Activated CD4-positive, alpha-beta memory T cell treated with anti-CD3 and anti-CD28 coated beads, Interleukin-2, amount 10 ng/mL, durations not matched to agents 7 days and 5 days (primary cell): Measurements from ENCODE around the gene DDAH2. TPM values are rescaled to one million over a fixed set of nuclear protein-coding genes. Genes with fewer than 3 reads are reported as not detected.

Source experiments
- CTCF ChIA-PET: fragments of 350-600 bp; sonication (Branson Sonifier 250); formaldehyde crosslinking; loops from one replicate; lab custom pipeline; 2021; ENCODE audit warnings: antibody characterized with exemption, inconsistent platforms; lab: Charles Lee
- POLR2A ChIA-PET: fragments of 350-600 bp; sonication (Branson Sonifier 250); formaldehyde crosslinking; loops from one replicate; lab custom pipeline; 2021; ENCODE audit warnings: antibody characterized with exemption; lab: Charles Lee
- DNase-seq: peaks from one replicate; pipeline ENCODE4 v3.0.0-alpha.2; 2020
- H3K27ac Mint-ChIP-seq: one replicate; pipeline ENCODE4 v1.8.0; 2021; ENCODE audit warnings: mild to moderate bottlenecking, mixed read lengths
- H3K27me3 Mint-ChIP-seq: one replicate; pipeline ENCODE4 v1.8.0; 2021; ENCODE audit warnings: mixed read lengths
- H3K36me3 Mint-ChIP-seq: one replicate; pipeline ENCODE4 v1.8.0; 2021; ENCODE audit warnings: low read depth, mixed read lengths
- H3K4me1 Mint-ChIP-seq: one replicate; pipeline ENCODE4 v1.8.0; 2021; ENCODE audit warnings: mixed read lengths
- H3K4me3 Mint-ChIP-seq: one replicate; pipeline ENCODE4 v1.8.0; 2021; ENCODE audit warnings: mild to moderate bottlenecking, mixed read lengths
- H3K9me3 Mint-ChIP-seq: one replicate; pipeline ENCODE4 v1.8.0; 2021; ENCODE audit warnings: mixed read lengths
- total RNA-seq, 2 experiments: library from RNA; stranded (reverse); gene quantifications; one replicate each; pipeline ENCODE4 v1.2.3, GENCODE V29; 2021

DDAH2 gene
- total RNA-seq, 2 experiments from 2014 or later, result 22.1 to 23.9 TPM

GRCh38 chr6:31705931-31706330, 23.2 kb downstream of the DDAH2 start:
- ChIA-PET POLR2A (no interaction called here), CTCF (interaction anchor here (1.4 kb wide), 1 partner anchor 32 kb away, joined by 3 read pairs; no protein-coding TSS in a partner anchor)
- Mint-ChIP-seq H3K4me3 (no peak overlapping the region), H3K9me3 (no peaks in the 10 kb centered on the region), H3K27ac (no peak overlapping the region), H3K4me1 (peaks cover 29% of the 10 kb centered on the region), H3K36me3 (peaks cover 4% of the 10 kb centered on the region), H3K27me3 (no peaks in the 10 kb centered on the region)
- no peak for DNase-seq

- H3K27me3 Mint-ChIP-seq, result no peaks in the 10 kb centered on the region
- peak within 1 kb of the TSS; percentile 95 for H3K27ac Mint-ChIP-seq
- H3K9me3 Mint-ChIP-seq, result no peaks in the 10 kb centered on the region
- POLR2A ChIA-PET, result interaction anchor here (0.7 to 3.7 kb wide), 25 partner anchors 8 to 195 kb away, joined by 3 to 73 read pairs (median 4); partner anchors contain the start of genes BAG6, C6orf47, CLIC1 and CSNK2B
- H3K4me1 Mint-ChIP-seq, result peaks cover 32% of the 10 kb centered on the region
- H3K4me3 Mint-ChIP-seq, result peak within 1 kb of the TSS; percentile 98
- peaks cover 14% of the 10 kb centered on the region for H3K36me3 Mint-ChIP-seq
- DNase-seq, result peak; percentile 98
- CTCF ChIA-PET, result interaction anchor here (0.6 to 2.6 kb wide), 11 partner anchors 9 to 249 kb away, joined by 3 to 18 read pairs (median 3); partner anchors contain the start of genes C6orf47, EHMT2 and MSH5
Measured at GRCh38 chr6:31702819-31703716, 26.0 kb downstream of the DDAH2 start, which contains the start of gene ABHD16A. Gene ABHD16A, minus strand, starts transcription at chr6:31703324. Its CDS starts 43 bp downstream, at chr6:31703281.

- POLR2A ChIA-PET, result interaction anchor here (0.7 to 3.7 kb wide), 20 partner anchors 9 to 196 kb away, joined by 3 to 73 read pairs (median 4); partner anchors contain the start of genes BAG6, C6orf47, CLIC1 and CSNK2B
- CTCF ChIA-PET, result interaction anchor here (0.6 to 2.6 kb wide), 4 partner anchors 36 to 128 kb away, joined by 3 to 18 read pairs (median 6); partner anchors contain the start of gene MSH5
- peak overlapping the region; percentile 95 for H3K27ac Mint-ChIP-seq
- peaks cover 38% of the 10 kb centered on the region for H3K4me1 Mint-ChIP-seq
- H3K9me3 Mint-ChIP-seq, result no peaks in the 10 kb centered on the region
- peaks cover 19% of the 10 kb centered on the region for H3K36me3 Mint-ChIP-seq
- DNase-seq, result no peak
- H3K4me3 Mint-ChIP-seq, result peak overlapping the region; percentile 98
- no peaks in the 10 kb centered on the region for H3K27me3 Mint-ChIP-seq
Measured at GRCh38 chr6:31702405-31702818, 26.7 kb downstream of the DDAH2 start.

- Mint-ChIP-seq H3K4me3 (peak overlapping the region; percentile 98), H3K4me1 (peaks cover 42% of the 10 kb centered on the region), H3K36me3 (peaks cover 25% of the 10 kb centered on the region), H3K9me3 (no peaks in the 10 kb centered on the region), H3K27ac (peak overlapping the region; percentile 95), H3K27me3 (no peaks in the 10 kb centered on the region)
- CTCF ChIA-PET, result interaction anchor here (0.6 to 2.6 kb wide), 3 partner anchors 37 to 128 kb away, joined by 3 to 18 read pairs (median 4); partner anchors contain the start of gene MSH5
- POLR2A ChIA-PET, result interaction anchor here (0.7 to 3.7 kb wide), 13 partner anchors 10 to 196 kb away, joined by 3 to 73 read pairs (median 7); partner anchors contain the start of genes BAG6, C6orf47, CLIC1 and CSNK2B
- DNase-seq, result no peak
Measured at GRCh38 chr6:31701666-31702404, 27.3 kb downstream of the DDAH2 start.

GRCh38 chr6:31700740-31701401, 28.2 kb downstream of the DDAH2 start:
- peaks cover 43% of the 10 kb centered on the region for H3K4me1 Mint-ChIP-seq
- peak overlapping the region; percentile 12 for H3K27ac Mint-ChIP-seq
- H3K36me3 Mint-ChIP-seq, result peaks cover 30% of the 10 kb centered on the region
- H3K27me3 Mint-ChIP-seq, result no peaks in the 10 kb centered on the region
- DNase-seq, result no peak
- CTCF ChIA-PET, result interaction anchor here (0.8 kb wide), 1 partner anchor 69 kb away, joined by 3 read pairs; no protein-coding TSS in a partner anchor
- POLR2A ChIA-PET, result interaction anchor here (1.2 kb wide), 1 partner anchor 17 kb away, joined by 3 read pairs; no protein-coding TSS in a partner anchor
- H3K9me3 Mint-ChIP-seq, result no peaks in the 10 kb centered on the region
- peak overlapping the region; percentile 98 for H3K4me3 Mint-ChIP-seq

- POLR2A ChIA-PET, result interaction anchor here (0.5 kb wide), 1 partner anchor 189 kb away, joined by 3 read pairs; no protein-coding TSS in a partner anchor
- Mint-ChIP-seq H3K36me3 (peaks cover 53% of the 10 kb centered on the region), H3K27ac (peak overlapping the region; percentile 22), H3K4me1 (peaks cover 35% of the 10 kb centered on the region), H3K9me3 (no peaks in the 10 kb centered on the region), H3K4me3 (no peak overlapping the region), H3K27me3 (no peaks in the 10 kb centered on the region)
- DNase-seq, result no peak
- CTCF ChIA-PET, result interaction anchor here (1.4 kb wide), 1 partner anchor 41 kb away, joined by 5 read pairs; no protein-coding TSS in a partner anchor
Measured at GRCh38 chr6:31697555-31697954, 31.5 kb downstream of the DDAH2 start.

- POLR2A ChIA-PET, result interaction anchor here (1.9 kb wide), 2 partner anchors 15 to 45 kb away, joined by 4 to 8 read pairs; no protein-coding TSS in a partner anchor
- Mint-ChIP-seq H3K27me3 (no peaks in the 10 kb centered on the region), H3K36me3 (peaks cover 55% of the 10 kb centered on the region), H3K27ac (no peak overlapping the region), H3K4me1 (peaks cover 15% of the 10 kb centered on the region), H3K9me3 (no peaks in the 10 kb centered on the region), H3K4me3 (no peak overlapping the region)
- DNase-seq, result no peak
- CTCF ChIA-PET, result interaction anchor here (0.9 kb wide), 1 partner anchor 12 kb away, joined by 3 read pairs; no protein-coding TSS in a partner anchor
Measured at GRCh38 chr6:31693535-31693934, 35.6 kb downstream of the DDAH2 start.

- ChIA-PET CTCF (no interaction called here), POLR2A (interaction anchor here (1.3 to 4.1 kb wide), 2 partner anchors 10 to 11 kb away, joined by 3 to 15 read pairs; partner anchors contain the start of gene ABHD16A)
- Mint-ChIP-seq H3K27me3 (no peaks in the 10 kb centered on the region), H3K9me3 (no peaks in the 10 kb centered on the region), H3K27ac (no peak overlapping the region), H3K36me3 (peaks cover 54% of the 10 kb centered on the region), H3K4me1 (peaks cover 12% of the 10 kb centered on the region), H3K4me3 (no peak overlapping the region)
- DNase-seq, result no peak
Measured at GRCh38 chr6:31692886-31693285, 36.2 kb downstream of the DDAH2 start.

- H3K36me3 Mint-ChIP-seq, result peaks cover 55% of the 10 kb centered on the region
- H3K4me1 Mint-ChIP-seq, result peaks cover 7% of the 10 kb centered on the region
- DNase-seq, result no peak
- H3K27me3 Mint-ChIP-seq, result no peaks in the 10 kb centered on the region
- ChIA-PET POLR2A (interaction anchor here (1.1 to 4.1 kb wide), 4 partner anchors 10 to 86 kb away, joined by 3 to 15 read pairs (median 4); partner anchors contain the start of genes ABHD16A and MSH5), CTCF (no interaction called here)
- no peaks in the 10 kb centered on the region for H3K9me3 Mint-ChIP-seq
- no peak overlapping the region for H3K27ac Mint-ChIP-seq
- H3K4me3 Mint-ChIP-seq, result no peak overlapping the region
Measured at GRCh38 chr6:31692353-31692752, 36.7 kb downstream of the DDAH2 start.

- Mint-ChIP-seq H3K9me3 (no peaks in the 10 kb centered on the region), H3K4me3 (no peak overlapping the region), H3K4me1 (peaks cover 3% of the 10 kb centered on the region), H3K36me3 (peaks cover 49% of the 10 kb centered on the region), H3K27ac (no peak overlapping the region), H3K27me3 (no peaks in the 10 kb centered on the region)
- POLR2A ChIA-PET, result interaction anchor here (1.1 to 4.1 kb wide), 5 partner anchors 10 to 87 kb away, joined by 3 to 15 read pairs (median 4); partner anchors contain the start of genes ABHD16A and MSH5
- no peak for DNase-seq
- CTCF ChIA-PET, result no interaction called here
Measured at GRCh38 chr6:31691564-31692108, 37.5 kb downstream of the DDAH2 start.

- H3K36me3 Mint-ChIP-seq, result peaks cover 50% of the 10 kb centered on the region
- CTCF ChIA-PET, result interaction anchor here (0.7 to 1.6 kb wide), 2 partner anchors 10 to 46 kb away, joined by 4 to 7 read pairs; partner anchors contain the start of gene LY6G5C
Measured at GRCh38 chr6:31691078-31691463, 38.0 kb downstream of the DDAH2 start.

More at GRCh38 chr6:31691078-31691463, 38.0 kb downstream of the DDAH2 start:
- Mint-ChIP-seq H3K4me1 (peaks cover 3% of the 10 kb centered on the region), H3K4me3 (no peak overlapping the region), H3K27me3 (no peaks in the 10 kb centered on the region), H3K27ac (no peak overlapping the region), H3K9me3 (no peaks in the 10 kb centered on the region)
- DNase-seq, result no peak
- POLR2A ChIA-PET, result interaction anchor here (1.2 to 4.1 kb wide), 4 partner anchors 10 to 49 kb away, joined by 3 to 15 read pairs (median 4); partner anchors contain the start of genes ABHD16A, LY6G5C and MSH5
